Measurements from ENCODE around the gene BTBD8. TPM values are rescaled to one million over a fixed set of nuclear protein-coding genes. Genes with fewer than 3 reads are reported as not detected.

BTBD8 gene
- total RNA-seq, 2 donors from 2014 or later: 2.1 to 3.2 TPM

DNA sequence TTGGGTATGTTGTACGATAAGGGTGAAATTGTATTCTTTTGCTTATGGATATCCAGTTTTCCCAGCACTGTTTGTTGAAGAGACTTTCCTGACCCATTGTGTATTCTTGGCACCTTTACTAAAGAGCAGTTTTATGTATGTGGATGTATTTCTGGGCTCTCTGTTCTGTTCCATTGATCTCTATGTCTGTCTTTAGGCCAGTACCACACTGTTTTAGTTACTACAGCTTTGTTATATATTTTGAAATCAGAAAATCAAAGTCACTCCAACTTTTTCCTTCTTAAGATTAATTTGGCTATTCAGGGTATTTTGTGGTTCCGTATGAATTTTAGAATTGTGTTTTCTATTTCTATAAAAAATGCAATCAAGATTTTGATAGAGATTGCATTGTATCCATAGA lies 74.8 kb downstream of the BTBD8 start:
- Mint-ChIP-seq H3K27ac (no peak overlapping the region), H3K36me3 (peaks cover 18 to 24% of the 10 kb centered on the region in 2 donors), H3K9me3 (peaks cover 10 to 20% of the 10 kb centered on the region in 2 donors)
- ATAC-seq (no peak), DNase-seq (ENCODE audit: low spot score in 2 of 2) (no peak)

DNA sequence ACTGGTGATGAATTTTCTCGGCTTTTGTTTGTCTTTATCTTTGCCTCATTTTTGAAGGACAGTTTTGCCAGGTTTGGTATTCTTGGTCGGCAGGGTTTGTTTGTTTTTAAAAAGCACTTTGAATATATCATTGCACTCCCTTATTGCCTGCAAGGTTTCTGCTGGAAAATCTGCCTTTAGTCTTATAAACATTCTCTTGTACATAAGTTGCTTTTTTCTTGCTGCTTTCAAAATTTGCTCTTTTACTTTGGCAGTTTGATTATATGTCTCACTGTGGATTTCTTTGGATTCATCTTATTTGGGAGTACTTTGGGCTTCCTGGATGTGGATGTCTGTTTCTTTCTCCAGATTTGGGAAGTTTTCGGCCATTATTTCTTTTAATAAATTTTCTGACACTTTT lies 79.4 kb downstream of the BTBD8 start:
- no peak overlapping the region for H3K27ac Mint-ChIP-seq
- peaks cover 31 to 43% of the 10 kb centered on the region in 2 donors for H3K36me3 Mint-ChIP-seq
- no peak for ATAC-seq
- no peak for DNase-seq (ENCODE audit: low spot score in 2 of 2)
- H3K9me3 Mint-ChIP-seq: peaks cover 12 to 31% of the 10 kb centered on the region in 2 donors

DNA sequence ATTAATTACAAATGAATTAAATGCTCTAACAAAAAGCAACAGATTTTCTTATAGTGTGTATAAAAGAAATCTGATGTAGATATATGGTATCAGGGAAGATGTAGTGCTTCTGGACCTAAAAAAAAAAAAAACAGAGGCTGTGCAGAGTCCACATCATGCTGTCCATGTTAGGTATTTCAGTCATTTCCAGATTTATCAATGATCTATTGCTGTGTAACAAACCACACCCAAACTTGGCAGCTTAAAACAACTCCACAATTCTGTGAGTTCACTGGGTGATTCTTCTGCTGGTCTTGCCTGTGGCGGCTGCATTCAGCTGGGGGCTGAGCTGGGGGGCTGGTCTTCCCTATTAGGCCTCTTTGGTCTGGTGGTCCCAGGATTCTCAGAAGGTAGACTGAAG lies 85.2 kb downstream of the BTBD8 start:
- Mint-ChIP-seq H3K36me3 (peaks cover 9 to 19% of the 10 kb centered on the region in 2 donors), H3K9me3 (peaks cover under 1 to 6% of the 10 kb centered on the region in 2 donors), H3K27ac (no peak overlapping the region)
- DNase-seq (ENCODE audit: low spot score in 2 of 2) (no peak), ATAC-seq (no peak)

DNA sequence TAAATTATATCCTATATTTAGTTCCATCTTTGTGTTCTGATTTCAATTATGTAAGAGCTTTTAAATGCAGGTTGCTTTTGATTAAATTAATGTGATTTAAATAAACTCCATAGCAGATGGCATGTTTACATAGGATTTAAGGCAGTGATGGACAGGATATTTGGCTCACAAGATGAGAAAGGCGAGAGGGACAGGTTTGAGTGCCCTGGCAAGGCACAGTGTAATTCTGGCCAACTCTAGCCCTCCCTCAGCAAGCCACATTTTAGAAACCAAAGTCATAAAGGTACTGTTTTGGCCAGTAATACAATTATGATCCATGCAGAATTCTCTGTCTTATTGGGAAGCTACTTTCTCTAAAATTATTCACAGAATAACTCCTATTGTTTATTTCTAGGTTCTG lies 87.0 kb downstream of the BTBD8 start:
- Mint-ChIP-seq H3K9me3 (peaks cover 0 to 2% of the 10 kb centered on the region in 2 donors), H3K36me3 (peaks cover 0 to 5% of the 10 kb centered on the region in 2 donors), H3K27ac (no peak overlapping the region)
- ATAC-seq (no peak), DNase-seq (ENCODE audit: low spot score in 2 of 2) (no peak)

DNA sequence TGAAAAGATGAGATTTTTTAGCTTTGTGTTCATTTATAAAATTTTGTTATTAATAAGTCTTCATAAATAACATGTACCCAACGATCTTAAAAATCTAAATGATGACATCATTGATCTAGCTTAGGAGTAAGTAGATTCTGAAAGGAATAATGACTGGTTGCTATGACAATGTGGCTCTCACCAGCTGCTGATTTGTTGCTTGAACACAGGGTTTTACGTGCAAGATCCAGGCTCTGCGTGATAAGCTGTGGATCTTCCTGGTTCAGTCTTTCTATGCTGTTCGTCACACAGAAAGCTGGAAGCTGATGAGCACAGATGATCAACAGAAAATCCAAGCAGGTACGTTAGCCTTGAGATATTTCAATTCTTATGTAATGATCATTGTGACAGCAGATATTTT lies 88.5 kb downstream of the BTBD8 start:
- H3K27ac Mint-ChIP-seq: no peak overlapping the region
- H3K36me3 Mint-ChIP-seq: no peaks in the 10 kb centered on the region
- no peak for ATAC-seq
- no peaks in the 10 kb centered on the region for H3K9me3 Mint-ChIP-seq
- DNase-seq (ENCODE audit: low spot score in 2 of 2): no peak

DNA sequence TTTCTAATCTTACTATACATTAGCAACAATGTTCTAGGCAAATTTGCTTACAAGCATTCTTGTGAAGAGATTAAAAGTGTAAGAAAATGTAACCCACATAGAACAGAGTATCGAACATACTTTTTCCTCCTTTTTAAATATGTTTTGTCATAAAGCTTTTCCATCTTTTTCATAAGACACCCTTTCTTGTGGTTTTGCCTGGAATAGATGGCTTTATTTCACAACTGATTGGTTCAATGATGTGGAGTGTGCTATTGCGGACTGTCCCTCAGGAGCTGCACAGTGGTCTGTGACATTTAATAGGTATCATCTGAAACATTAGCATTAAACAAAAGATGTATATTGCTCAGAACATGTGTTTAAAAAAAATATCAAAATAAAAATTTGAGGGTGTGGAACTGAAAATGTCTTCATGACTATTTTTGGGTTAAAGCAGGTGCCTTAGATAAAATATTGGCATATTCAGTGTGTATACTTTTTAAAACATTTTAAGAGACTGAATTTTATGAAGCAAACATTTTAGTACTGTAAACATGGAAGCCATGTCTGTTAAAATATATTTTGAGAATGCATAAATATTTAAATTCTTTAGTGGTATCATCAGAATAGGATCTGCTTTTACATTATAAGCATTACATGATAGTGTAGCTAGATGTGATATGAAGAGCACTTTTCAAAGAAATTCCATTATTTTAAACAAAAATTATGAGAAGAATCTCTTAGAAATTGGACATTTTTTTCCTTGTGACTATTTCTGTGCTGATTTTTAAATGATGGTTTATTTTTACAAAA lies 89.3 kb downstream of the BTBD8 start:
- Mint-ChIP-seq H3K36me3 (no peaks in the 10 kb centered on the region), H3K27ac (no peak overlapping the region), H3K9me3 (no peaks in the 10 kb centered on the region)
- no peak for ATAC-seq
- DNase-seq (ENCODE audit: low spot score in 2 of 2): no peak

DNA sequence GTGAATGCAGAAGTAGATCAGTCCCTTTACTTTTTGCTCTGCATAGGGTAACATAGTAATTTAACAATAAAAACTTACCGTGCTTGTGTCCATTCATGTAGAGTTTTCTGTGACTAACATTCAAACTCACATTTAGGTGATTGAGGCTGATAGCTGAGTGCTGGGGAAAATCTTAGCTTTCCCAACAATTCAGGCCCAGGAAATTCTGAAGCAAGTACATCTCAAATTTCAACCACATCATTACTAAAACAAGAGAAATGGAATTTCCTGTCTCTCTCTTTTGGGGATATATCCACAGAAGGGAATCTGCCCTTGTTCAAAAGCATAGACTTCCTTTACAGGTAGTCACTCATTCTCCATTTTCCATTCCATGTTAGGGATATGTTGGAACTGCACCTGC lies 104.5 kb downstream of the BTBD8 start:
- peaks cover 0 to 6% of the 10 kb centered on the region in 2 donors for H3K36me3 Mint-ChIP-seq
- ATAC-seq (no peak), DNase-seq (ENCODE audit: low spot score in 2 of 2) (no peak)
- H3K27ac Mint-ChIP-seq: no peak overlapping the region
- peaks cover 0 to 8% of the 10 kb centered on the region in 2 donors for H3K9me3 Mint-ChIP-seq

DNA sequence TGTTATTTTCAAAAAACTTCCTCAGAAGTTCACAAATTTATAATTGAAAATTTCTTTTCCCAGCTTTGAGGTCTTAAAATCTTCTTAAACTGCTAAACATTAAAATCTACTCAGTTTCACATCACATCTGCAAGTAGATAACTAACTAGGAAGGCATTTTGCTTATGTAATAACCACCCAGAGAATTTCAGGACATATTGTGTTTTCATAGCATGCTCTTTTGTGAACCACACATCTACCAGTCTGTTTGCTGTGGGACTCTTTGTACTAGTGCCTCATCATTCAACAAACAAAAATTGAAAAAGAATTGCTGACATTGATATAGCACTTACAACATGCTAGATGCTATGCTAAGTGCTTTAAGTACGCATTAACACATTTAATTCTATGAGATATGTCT lies 105.9 kb downstream of the BTBD8 start:
- peaks cover 0 to 8% of the 10 kb centered on the region in 2 donors for H3K9me3 Mint-ChIP-seq
- DNase-seq (ENCODE audit: low spot score in 2 of 2): no peak
- no peak for ATAC-seq
- H3K27ac Mint-ChIP-seq: no peak overlapping the region
- H3K36me3 Mint-ChIP-seq: no peaks in the 10 kb centered on the region

DNA sequence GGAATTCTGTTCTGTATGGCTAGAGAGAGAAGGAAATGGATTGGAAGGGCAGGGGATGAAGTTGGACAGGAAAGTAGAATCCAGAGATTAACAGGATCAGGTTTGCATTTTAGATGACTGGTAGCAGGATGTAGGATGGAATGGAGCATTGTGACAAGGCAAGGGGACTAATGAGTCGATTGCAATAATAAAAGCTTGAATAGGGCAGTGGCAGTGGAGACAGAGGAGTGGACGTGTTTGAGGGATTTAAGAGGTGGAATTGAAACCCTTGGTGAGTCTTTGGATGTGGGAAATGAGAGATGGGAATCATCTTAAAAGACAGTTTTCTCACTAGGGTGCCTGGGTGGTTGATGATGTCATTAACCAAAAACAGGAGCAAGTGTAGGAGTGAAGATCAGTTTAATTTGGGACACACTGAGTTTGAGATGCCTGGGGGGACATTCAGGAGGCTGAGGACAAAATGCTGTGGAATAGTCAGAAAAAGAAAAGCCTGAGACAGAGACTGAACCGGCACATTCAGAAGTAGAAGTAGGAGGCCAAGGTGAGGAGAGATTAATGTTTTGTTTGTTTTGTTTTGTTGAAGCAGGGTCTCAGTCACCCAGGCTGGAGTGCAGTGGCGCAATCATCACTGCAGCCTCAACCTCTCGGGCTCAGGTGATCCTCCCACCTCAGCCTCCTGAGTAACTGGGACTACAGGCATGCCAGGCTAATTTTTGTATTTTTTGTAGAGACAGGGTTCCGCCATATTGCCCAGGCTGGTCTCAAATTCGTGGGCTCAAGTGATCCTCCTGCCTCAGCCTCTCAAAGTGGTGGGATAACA lies 108.5 kb downstream of the BTBD8 start:
- no peak for ATAC-seq
- H3K27ac Mint-ChIP-seq: peak overlapping the region in 1 of 2 donors; percentile 1
- H3K9me3 Mint-ChIP-seq: peaks cover 0 to 8% of the 10 kb centered on the region in 2 donors
- no peaks in the 10 kb centered on the region for H3K36me3 Mint-ChIP-seq
- no peak for DNase-seq (ENCODE audit: low spot score in 2 of 2)

DNA sequence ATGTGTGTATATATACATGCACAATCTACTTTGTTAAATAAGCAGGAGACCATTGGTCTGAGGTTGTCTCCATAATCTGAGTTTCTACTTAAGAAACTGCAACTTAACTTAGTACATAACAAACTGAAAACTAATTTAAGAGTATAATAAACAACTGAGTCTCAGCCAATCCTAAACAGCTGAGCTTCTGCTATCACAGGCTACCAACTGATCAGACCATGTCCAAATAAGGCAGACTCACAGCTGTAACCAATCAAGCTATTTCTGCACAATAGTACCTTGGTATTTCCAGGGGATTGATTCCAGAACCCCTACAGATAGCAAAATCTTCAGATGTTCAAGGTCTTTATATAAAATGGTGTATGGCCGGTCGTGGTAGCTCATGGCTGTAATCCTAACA lies 111.6 kb downstream of the BTBD8 start:
- no peak for ATAC-seq
- no peak for DNase-seq (ENCODE audit: low spot score in 2 of 2)
- Mint-ChIP-seq H3K36me3 (no peaks in the 10 kb centered on the region), H3K9me3 (peaks cover 0 to 8% of the 10 kb centered on the region in 2 donors), H3K27ac (no peak overlapping the region)

DNA sequence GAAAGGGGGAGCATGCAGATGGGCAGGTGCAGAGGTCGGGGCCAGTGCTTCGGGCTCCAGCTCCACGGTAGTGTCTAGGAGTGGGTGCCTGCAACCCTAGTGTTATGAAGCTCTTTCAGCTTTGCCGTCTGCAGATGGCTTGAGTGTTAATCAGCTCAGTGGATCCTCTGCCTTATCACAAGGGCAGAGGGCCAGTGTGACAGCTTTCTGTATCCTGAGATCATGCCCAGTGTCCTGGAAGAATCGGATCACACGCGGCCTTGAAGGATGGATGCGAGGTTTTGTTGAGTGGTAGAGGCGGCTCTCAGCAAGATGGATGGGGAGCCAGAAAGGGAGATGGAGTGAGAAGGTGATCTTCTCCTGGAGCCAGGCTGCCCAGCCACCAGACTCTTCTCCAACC lies 112.1 kb downstream of the BTBD8 start:
- Mint-ChIP-seq H3K36me3 (no peaks in the 10 kb centered on the region), H3K27ac (no peak overlapping the region), H3K9me3 (peaks cover 0 to 8% of the 10 kb centered on the region in 2 donors)
- DNase-seq (ENCODE audit: low spot score in 2 of 2) (no peak), ATAC-seq (no peak)

DNA sequence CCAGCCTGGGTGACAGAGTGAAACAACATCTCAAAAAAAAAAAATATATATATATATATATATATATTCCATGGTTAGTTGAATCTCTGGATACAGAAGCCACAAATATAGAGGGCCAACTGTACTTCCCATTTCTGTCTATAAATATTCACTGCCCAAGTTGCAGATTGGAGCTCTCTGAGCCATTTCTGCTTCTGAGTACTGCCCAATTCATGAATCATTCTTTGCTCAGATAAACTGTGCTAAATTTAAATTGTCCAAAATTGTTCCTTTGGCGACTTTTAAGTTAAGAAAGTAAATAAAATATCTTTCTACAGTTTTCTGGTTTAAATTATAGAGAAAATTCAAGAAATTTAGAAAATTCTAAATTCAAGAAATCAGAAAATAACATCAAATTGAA lies 114.4 kb downstream of the BTBD8 start:
- H3K27ac Mint-ChIP-seq: no peak overlapping the region
- H3K9me3 Mint-ChIP-seq: no peaks in the 10 kb centered on the region
- no peak for ATAC-seq
- DNase-seq (ENCODE audit: low spot score in 2 of 2): no peak
- H3K36me3 Mint-ChIP-seq: no peaks in the 10 kb centered on the region

DNA sequence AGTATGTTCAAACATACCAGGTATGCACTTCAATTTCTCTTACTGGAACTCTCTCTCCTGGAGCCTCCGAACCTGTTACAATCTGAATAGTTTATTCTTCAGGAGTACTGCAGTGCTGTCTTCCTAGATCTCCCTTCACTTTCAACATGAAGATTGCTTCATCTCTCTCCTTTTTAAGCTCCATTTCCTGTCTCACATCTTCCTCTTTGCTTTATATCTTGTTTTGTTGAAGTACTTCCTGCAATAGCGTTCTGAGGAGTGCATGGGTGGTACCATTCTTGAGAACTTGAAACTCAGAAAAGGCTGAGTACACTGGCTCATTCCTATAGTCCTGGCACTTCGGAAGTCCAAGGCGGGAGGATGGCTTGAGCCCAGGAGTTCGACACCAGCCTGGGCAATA lies 121.8 kb downstream of the BTBD8 start:
- Mint-ChIP-seq H3K36me3 (peaks cover 6 to 8% of the 10 kb centered on the region in 2 donors), H3K9me3 (peaks cover 11 to 22% of the 10 kb centered on the region in 2 donors), H3K27ac (peak overlapping the region; percentile 6 to 16)
- no peak for DNase-seq (ENCODE audit: low spot score in 2 of 2)
- ATAC-seq: peak in 1 of 2 donors; percentile 51

DNA sequence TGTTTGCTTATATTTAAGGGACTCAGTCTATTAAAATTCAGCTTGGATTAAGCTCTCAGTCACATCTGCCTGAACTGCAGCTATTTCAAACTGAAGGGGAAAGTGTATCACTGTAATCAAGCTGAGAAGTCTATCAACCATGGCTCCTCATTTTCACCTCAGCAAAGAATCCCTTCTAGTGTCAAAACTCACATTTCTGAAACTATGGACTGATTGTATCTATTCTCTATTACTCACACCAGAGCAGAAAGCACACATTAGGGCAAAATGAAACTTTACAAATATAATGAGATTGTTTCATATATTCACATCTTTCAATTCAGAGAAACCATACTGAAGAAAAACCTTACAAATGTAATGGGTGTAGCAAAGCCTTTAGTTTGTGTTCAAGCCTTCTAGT lies 123.0 kb downstream of the BTBD8 start:
- Mint-ChIP-seq H3K9me3 (peaks cover 11 to 22% of the 10 kb centered on the region in 2 donors), H3K27ac (peak overlapping the region in 1 of 2 donors; percentile 78), H3K36me3 (peaks cover 6 to 8% of the 10 kb centered on the region in 2 donors)
- ATAC-seq (peak; percentile 24 to 44), DNase-seq (ENCODE audit: low spot score in 2 of 2) (no peak)

DNA sequence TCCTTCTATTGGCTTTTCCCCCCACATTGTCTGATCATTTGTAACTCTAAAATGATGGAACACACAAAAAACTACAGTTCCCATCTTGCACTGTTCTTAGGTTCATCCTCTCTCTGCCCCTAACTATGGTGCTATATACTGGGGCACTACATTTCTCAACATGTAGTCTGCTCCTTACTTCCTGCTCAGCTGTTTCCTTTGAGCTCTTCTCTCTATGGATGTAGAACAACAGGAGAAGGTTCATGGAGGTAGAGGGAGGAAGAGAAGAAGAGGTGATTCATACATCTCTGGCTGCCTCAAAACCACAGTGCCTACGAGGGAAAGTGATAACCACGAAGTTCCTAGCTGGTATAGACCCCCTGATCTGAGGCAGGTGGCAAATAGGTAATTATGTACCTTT lies 130.6 kb downstream of the BTBD8 start:
- Mint-ChIP-seq H3K9me3 (peaks cover 0 to 15% of the 10 kb centered on the region in 2 donors), H3K27ac (no peak overlapping the region), H3K36me3 (no peaks in the 10 kb centered on the region)
- DNase-seq (ENCODE audit: low spot score in 2 of 2): no peak
- peak in 1 of 2 donors; percentile 43 for ATAC-seq

DNA sequence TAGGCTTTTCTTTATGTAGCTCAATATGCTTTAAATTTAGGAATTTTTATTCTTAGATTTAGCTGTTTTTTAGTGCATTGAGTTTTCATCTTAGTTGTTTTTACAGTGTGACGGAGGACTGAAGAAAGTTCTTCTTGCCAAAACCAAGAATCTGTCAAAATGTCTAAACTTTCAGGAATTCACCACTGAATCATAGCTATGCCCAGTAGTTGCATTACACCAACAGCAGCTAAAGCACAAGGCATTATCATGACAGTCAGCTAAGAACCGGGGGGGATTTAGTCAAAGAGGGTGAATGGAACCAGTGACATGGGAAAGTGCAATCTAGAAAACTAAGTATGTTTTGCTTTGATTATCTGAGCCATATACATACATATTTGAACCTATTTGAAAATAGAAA lies 131.0 kb downstream of the BTBD8 start:
- DNase-seq (ENCODE audit: low spot score in 2 of 2): no peak
- Mint-ChIP-seq H3K9me3 (peaks cover 0 to 18% of the 10 kb centered on the region in 2 donors), H3K36me3 (no peaks in the 10 kb centered on the region), H3K27ac (no peak overlapping the region)
- no peak for ATAC-seq

DNA sequence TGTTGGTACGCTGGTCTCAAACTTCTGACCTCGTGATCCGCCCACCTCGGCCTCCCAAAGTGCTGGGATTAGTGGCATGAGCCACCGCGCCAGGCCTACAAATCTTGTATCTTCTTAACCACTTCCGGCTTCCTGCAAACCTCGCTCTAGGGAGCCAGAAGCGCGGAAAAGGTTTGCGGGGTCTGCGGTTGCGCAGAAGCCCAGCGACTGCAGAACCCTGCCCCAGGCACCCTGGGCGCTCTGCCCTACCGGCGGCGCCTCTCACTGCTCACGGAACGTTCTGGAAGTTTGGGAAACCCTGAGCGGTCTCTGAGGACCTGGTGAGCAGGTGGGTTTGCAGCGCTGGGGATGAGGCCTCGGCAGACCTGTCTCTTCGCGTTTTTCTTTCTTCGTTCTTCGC lies 137.6 kb downstream of the BTBD8 start, which contains the start of gene C1orf146:
Gene C1orf146, plus strand, starts transcription at position 195 of the 400 bp plus-strand sequence. CDS start 13,506 bp downstream, outside the sequence.
- no peak for DNase-seq (ENCODE audit: low spot score in 2 of 2)
- Mint-ChIP-seq H3K36me3 (no peaks in the 10 kb centered on the region), H3K27ac (no peak within 1 kb of the TSS), H3K9me3 (peaks cover 0 to 4% of the 10 kb centered on the region in 2 donors)
- ATAC-seq: no peak
